MCF 10A (cell line): Measurements from ENCODE around the gene PHACTR2. TPM values are rescaled to one million over a fixed set of nuclear protein-coding genes. Genes with fewer than 3 reads are reported as not detected.

Experiments used
- BruUV-seq: library from RNA; stranded (reverse); fragments of 400-500 nt; replicated peaks from 2 replicates; lab custom pipeline; 2021; lab: Mats Ljungman, UMichigan
- CTCF ChIA-PET: fragments of 300-600 bp; sonication (Branson Sonifier 250); formaldehyde crosslinking; extraction: SDS; loops from one replicate; lab custom pipeline; 2021; ENCODE audit warnings: antibody characterized with exemption, inconsistent platforms; lab: Yijun Ruan, JAX
- POLR2A ChIA-PET: fragments of 300-600, 350-650 bp; sonication (Branson Sonifier 250); formaldehyde crosslinking; extraction: SDS; loops from one replicate; lab custom pipeline; 2020; ENCODE audit warnings: antibody characterized with exemption, inconsistent platforms; lab: Yijun Ruan, JAX
- DNase-seq: peaks from one replicate; pipeline ENCODE4 v3.0.0-alpha.2; 2018; ENCODE audit not compliant: unreplicated experiment
- H3K27ac Mint-ChIP-seq: one replicate; pipeline ENCODE4 v1.8.0; 2022; ENCODE audit warnings: mild to moderate bottlenecking, low read depth, mixed read lengths; ENCODE audit not compliant: unreplicated experiment
- H3K27me3 Mint-ChIP-seq: one replicate; pipeline ENCODE4 v1.8.0; 2022; ENCODE audit warnings: mixed read lengths; ENCODE audit not compliant: insufficient read depth, unreplicated experiment
- H3K36me3 Mint-ChIP-seq: one replicate; pipeline ENCODE4 v1.8.0; 2022; ENCODE audit warnings: mild to moderate bottlenecking, moderate library complexity, mixed read lengths; ENCODE audit not compliant: insufficient read depth, unreplicated experiment
- H3K4me1 Mint-ChIP-seq: one replicate; pipeline ENCODE4 v1.8.0; 2022; ENCODE audit warnings: mixed read lengths; ENCODE audit not compliant: insufficient read depth, unreplicated experiment
- H3K4me3 Mint-ChIP-seq: one replicate; pipeline ENCODE4 v1.8.0; 2022; ENCODE audit warnings: mild to moderate bottlenecking, moderate library complexity, mixed read lengths; ENCODE audit not compliant: unreplicated experiment
- H3K9me3 Mint-ChIP-seq: one replicate; pipeline ENCODE4 v1.8.0; 2022; ENCODE audit warnings: mixed read lengths; ENCODE audit not compliant: unreplicated experiment
- CTCF ChIP-seq: fragments of 200-600 bp; IDR thresholded peaks from one replicate; pipeline ENCODE4 v1.8.0; 2022; ENCODE audit warnings: antibody characterized with exemption, mild to moderate bottlenecking; ENCODE audit not compliant: unreplicated experiment
- intact Hi-C: fragments of 100-400 bp; cut with micrococcal nuclease; formaldehyde crosslinking; loops from 2 replicates; pipeline ENCODE4 v1.14.1; 2022
- total RNA-seq: library from RNA; stranded (reverse); gene quantifications from 2 replicates; pipeline ENCODE4 v1.2.3, GENCODE V29; 2022

Gene PHACTR2
- total RNA-seq, 1 experiment from 2014 or later, result 34.4 TPM

DNA sequence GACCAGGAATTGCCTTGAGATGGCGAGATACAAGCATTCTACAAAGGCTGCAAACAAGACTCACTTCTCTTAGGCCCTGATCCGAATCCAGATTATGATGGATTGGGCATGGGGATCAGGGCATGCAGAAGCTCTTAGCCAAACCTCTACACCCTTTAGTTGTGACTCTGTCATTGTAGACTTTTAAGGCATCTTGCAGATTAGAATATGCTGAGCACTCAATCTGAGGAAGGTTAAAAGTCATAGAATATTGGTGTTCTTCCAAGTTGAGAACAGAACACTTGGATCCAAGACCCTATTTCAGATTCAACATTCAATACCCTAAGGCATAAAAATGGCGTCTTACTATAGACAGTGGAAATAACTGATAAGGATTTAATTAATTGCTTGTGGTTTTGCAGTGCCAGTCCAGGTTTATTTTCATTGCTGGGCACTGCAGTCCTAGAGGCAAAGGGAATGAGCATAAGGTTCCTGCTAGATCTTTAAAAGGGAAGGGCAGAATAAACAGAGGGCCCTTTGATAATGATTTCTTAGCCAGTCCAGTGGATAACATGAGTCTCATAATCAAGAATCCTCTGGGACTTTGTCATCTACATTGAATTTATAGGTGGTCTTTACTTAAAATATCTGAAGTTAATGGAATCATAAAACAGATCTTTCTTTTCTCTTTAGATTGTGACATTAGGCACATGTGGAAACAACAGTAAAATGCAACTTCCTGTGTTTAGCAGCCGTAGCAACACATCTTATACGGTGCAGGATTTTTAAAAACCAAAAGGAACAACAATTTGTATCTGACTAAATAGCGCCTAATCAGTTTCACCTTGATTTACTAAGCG, 17.6 kb downstream of the PHACTR2 start:
- Mint-ChIP-seq H3K36me3 (no peaks in the 10 kb centered on the region), H3K4me1 (no peaks in the 10 kb centered on the region), H3K27ac (no peak overlapping the region), H3K9me3 (no peaks in the 10 kb centered on the region), H3K27me3 (no peaks in the 10 kb centered on the region), H3K4me3 (no peak overlapping the region)
- no peak for DNase-seq
- ChIA-PET CTCF (no interaction called here), POLR2A (interaction anchor here (0.6 to 1.3 kb wide), 3 partner anchors 17 to 311 kb away, joined by 3 to 6 read pairs (median 3); partner anchors contain the start of gene PHACTR2)
- intact Hi-C loops, result no loop called here
- no TSS peak for BruUV-seq
- TF ChIP-seq CTCF, result no peak

GRCh38 chr6:143695969-143696663, 18.4 kb downstream of the PHACTR2 start:
- intact Hi-C loops, result no loop called here
- H3K4me3 Mint-ChIP-seq, result no peak overlapping the region
- no peaks in the 10 kb centered on the region for H3K27me3 Mint-ChIP-seq
- no peak for DNase-seq
- no TSS peak for BruUV-seq
- no peaks in the 10 kb centered on the region for H3K36me3 Mint-ChIP-seq
- no peak overlapping the region for H3K27ac Mint-ChIP-seq
- ChIA-PET CTCF (interaction anchor here (0.6 kb wide), 1 partner anchor 23 kb away, joined by 3 read pairs; no protein-coding TSS in a partner anchor), POLR2A (no interaction called here)
- H3K9me3 Mint-ChIP-seq, result no peaks in the 10 kb centered on the region
- no peak for TF ChIP-seq CTCF
- no peaks in the 10 kb centered on the region for H3K4me1 Mint-ChIP-seq

DNA sequence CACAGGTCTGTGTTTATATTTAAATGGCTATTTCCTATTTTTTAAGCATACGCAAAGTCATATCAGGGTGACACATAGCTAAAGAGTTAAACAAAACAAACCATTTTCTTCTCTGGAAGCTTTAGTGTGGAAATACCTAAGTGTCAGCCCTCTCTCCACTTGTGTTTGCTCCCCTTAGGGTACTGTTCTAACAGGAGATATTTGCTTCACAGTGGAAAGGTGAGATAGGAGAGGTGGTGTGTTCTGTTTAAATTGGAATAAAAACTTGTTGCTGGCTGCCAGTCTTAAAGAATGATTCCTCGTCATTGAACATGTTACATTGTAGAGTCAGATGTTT, 18.9 kb downstream of the PHACTR2 start:
- ChIA-PET POLR2A (no interaction called here), CTCF (interaction anchor here (0.6 kb wide), 1 partner anchor 24 kb away, joined by 3 read pairs; no protein-coding TSS in a partner anchor)
- TF ChIP-seq CTCF, result no peak
- no TSS peak for BruUV-seq
- Mint-ChIP-seq H3K4me3 (no peak overlapping the region), H3K9me3 (no peaks in the 10 kb centered on the region), H3K4me1 (no peaks in the 10 kb centered on the region), H3K27ac (no peak overlapping the region), H3K27me3 (no peaks in the 10 kb centered on the region), H3K36me3 (no peaks in the 10 kb centered on the region)
- intact Hi-C loops, result no loop called here
- DNase-seq, result no peak

- BruUV-seq, result no TSS peak
- intact Hi-C loops, result no loop called here
Observed at GRCh38 chr6:143697076-143697800, 19.5 kb downstream of the PHACTR2 start.

More at GRCh38 chr6:143697076-143697800, 19.5 kb downstream of the PHACTR2 start:
- POLR2A ChIA-PET, result no interaction called here
- DNase-seq, result no peak
- Mint-ChIP-seq H3K27ac (no peak overlapping the region), H3K27me3 (no peaks in the 10 kb centered on the region), H3K4me3 (no peak overlapping the region), H3K9me3 (no peaks in the 10 kb centered on the region), H3K4me1 (no peaks in the 10 kb centered on the region), H3K36me3 (no peaks in the 10 kb centered on the region)
- CTCF ChIA-PET, result interaction anchor here (0.6 kb wide), 1 partner anchor 24 kb away, joined by 3 read pairs; no protein-coding TSS in a partner anchor
- no peak for TF ChIP-seq CTCF
